Mucosa of descending colon (tissue), 3 donors: ENCODE data around the gene IL23R. TPM values are rescaled to one million over a fixed set of nuclear protein-coding genes. Genes with fewer than 3 reads are reported as not detected.
A peak's percentile ranks its signal among the peaks of the same experiment; 100 is the strongest.

Experiments used
- ATAC-seq: fragments of 200-7000 bp; cut with Tn5 transposase; one replicate; pipeline ENCODE4 v1.9.1; 2020; ENCODE audit warnings: mild to moderate bottlenecking, moderate library complexity
- DNase-seq, 3 donors: peaks; one replicate each; pipeline ENCODE4 v3.0.0-alpha.2; 2020
- H3K36me3 ChIP-seq: fragments of 200-600 bp; one replicate; pipeline ENCODE4 v1.8.0; 2021; ENCODE audit warnings: low read depth, mild to moderate bottlenecking
- H3K4me1 ChIP-seq: fragments of 200-600 bp; one replicate; pipeline ENCODE4 v1.8.0; 2021; ENCODE audit warnings: low read depth, mild to moderate bottlenecking
- H3K4me3 ChIP-seq: fragments of 200-600 bp; one replicate; pipeline ENCODE4 v1.8.0; 2021; ENCODE audit warnings: mild to moderate bottlenecking
- H3K9me3 ChIP-seq: fragments of 200-600 bp; one replicate; pipeline ENCODE4 v1.8.0; 2021; ENCODE audit warnings: mild to moderate bottlenecking
- CTCF ChIP-seq: fragments of 200-600 bp; IDR thresholded peaks from one replicate; pipeline ENCODE4 v1.8.0; 2022; ENCODE audit warnings: antibody characterized with exemption, mild to moderate bottlenecking
- intact Hi-C, 2 donors: fragments of 100-400 bp; cut with DNase I in 1 of 2; cut with micrococcal nuclease in 1 of 2; formaldehyde crosslinking; loops; one replicate each; pipeline versions ENCODE4 v1.11.0 to v1.11.1; 2022; cut with DNase I, micrococcal nuclease
- total RNA-seq, 3 donors: library from RNA; stranded (reverse); fragmentation: NEBNext Ultra II Directional in 2 of 3; extraction: Animal tissue kit (Norgen Biotek cat#: 25700) in 2 of 3; gene quantifications; one replicate each; pipeline versions ENCODE4 v1.2.1 to v1.2.4, GENCODE V29; 2021 to 2023
- donor health status: DM: no; HTN: no; CAD: no; lungs with moderate emphysema.
- donor health status: DM: no; HTN: no; CAD: no.
- donor health status: DM: no; HTN: yes; CAD: no.

Gene IL23R
- total RNA-seq, 3 donors from 2014 or later, result 1.1 to 3.4 (median 2.5) TPM

- H3K9me3 ChIP-seq, result no peaks in the 10 kb centered on the region
- intact Hi-C loops, result no loop called here
- TF ChIP-seq CTCF, result no peak
- H3K4me1 ChIP-seq, result no peaks in the 10 kb centered on the region
- DNase-seq (no peak), ATAC-seq (no peak)
- H3K36me3 ChIP-seq, result no peaks in the 10 kb centered on the region
- no peak overlapping the region for H3K4me3 ChIP-seq
Observed at GRCh38 chr1:67228791-67229190, 62.5 kb downstream of the IL23R start.

- intact Hi-C loops, result loop anchor here (5.0 to 10.0 kb wide), 2 partner anchors 264 to 272 kb away; no protein-coding TSS in a partner anchor
- no peak for TF ChIP-seq CTCF
- ATAC-seq (peak; percentile 61), DNase-seq (no peak)
- no peaks in the 10 kb centered on the region for H3K9me3 ChIP-seq
- no peaks in the 10 kb centered on the region for H3K36me3 ChIP-seq
- H3K4me1 ChIP-seq, result no peaks in the 10 kb centered on the region
- no peak overlapping the region for H3K4me3 ChIP-seq
Observed at GRCh38 chr1:67230539-67230938, 64.3 kb downstream of the IL23R start.

GRCh38 chr1:67236277-67236676 is 70.0 kb downstream of the IL23R start:
- peak; percentile 78 for ATAC-seq
- Histone ChIP-seq H3K36me3 (no peaks in the 10 kb centered on the region), H3K4me3 (no peak overlapping the region), H3K4me1 (no peaks in the 10 kb centered on the region), H3K9me3 (no peaks in the 10 kb centered on the region)
- intact Hi-C loops, result loop anchor here in 1 of 2 donors (10.0 kb wide), 1 partner anchor 259 kb away; no protein-coding TSS in a partner anchor
- no peak for DNase-seq
- no peak for TF ChIP-seq CTCF

- intact Hi-C loops, result loop anchor here in 1 of 2 donors (10.0 kb wide), 1 partner anchor 255 kb away; no protein-coding TSS in a partner anchor
- no peak for TF ChIP-seq CTCF
- Histone ChIP-seq H3K4me3 (no peak overlapping the region), H3K36me3 (no peaks in the 10 kb centered on the region), H3K9me3 (no peaks in the 10 kb centered on the region), H3K4me1 (no peaks in the 10 kb centered on the region)
- ATAC-seq, result no peak
- no peak for DNase-seq
Observed at GRCh38 chr1:67239738-67240137, 73.5 kb downstream of the IL23R start.

- Histone ChIP-seq H3K36me3 (no peaks in the 10 kb centered on the region), H3K4me3 (no peak overlapping the region), H3K4me1 (no peaks in the 10 kb centered on the region), H3K9me3 (no peaks in the 10 kb centered on the region)
- ATAC-seq, result no peak
- intact Hi-C loops, result no loop called here
- no peak for DNase-seq
- no peak for TF ChIP-seq CTCF
Observed at GRCh38 chr1:67241200-67241746, 75.0 kb downstream of the IL23R start.

- no peak for DNase-seq
- no peak for ATAC-seq
- no peaks in the 10 kb centered on the region for H3K36me3 ChIP-seq
Observed at GRCh38 chr1:67242016-67242415, 75.8 kb downstream of the IL23R start.

More at GRCh38 chr1:67242016-67242415, 75.8 kb downstream of the IL23R start:
- no peak for TF ChIP-seq CTCF
- intact Hi-C loops, result no loop called here
- no peak overlapping the region for H3K4me3 ChIP-seq
- H3K4me1 ChIP-seq, result no peaks in the 10 kb centered on the region
- H3K9me3 ChIP-seq, result no peaks in the 10 kb centered on the region
